Adrenal gland (tissue), 5 donors: ENCODE measurements around the gene PTTG1IP.
A peak's percentile ranks its signal among the peaks of the same experiment; 100 is the strongest.

Experiments used
- CTCF ChIP-seq, 6 experiments: fragments of 450-650 bp in 4 of 6; fragments of 200-600 bp in 2 of 6; sonication (generic) in 1 of 6; IDR thresholded peaks; 1 replicate in 5 of 6; 2 replicates in 1 of 6; pipeline versions ENCODE4 v1.5.1 to v1.8.0; 2016 to 2021; ENCODE audit warnings: antibody characterized with exemption in 6 of 6, mild to moderate bottlenecking in 2 of 6, moderate library complexity in 1 of 6
- POLR2A ChIP-seq, 2 donors: fragments of 450-650 bp; IDR thresholded peaks; one replicate each; pipeline ENCODE4 v1.6.1; 2017; ENCODE audit warnings: antibody characterized with exemption in 2 of 2, mild to moderate bottlenecking in 2 of 2, moderate library complexity in 1 of 2
- donor health status: DM: no; HTN: no; CAD: no.

- TF ChIP-seq CTCF (IDR thresholded peaks at IDR 0.05) (peak in 2 of 6 experiments; percentile 15 to 34), POLR2A (IDR thresholded peaks at IDR 0.05) (no peak)
Measured at GRCh38 chr21:44845418-44846223, 27.9 kb downstream of the PTTG1IP start.
